HUES6 (cell line): Measurements from ENCODE around the gene COG8.

Experiments
- H3K27ac ChIP-seq: 2 replicates; pipeline ENCODE4 v1.7.0; 2013; ENCODE audit warnings: low read depth, mild to moderate bottlenecking, low read length, inconsistent platforms
- H3K27me3 ChIP-seq: 2 replicates; pipeline ENCODE4 v1.6.1; 2013; ENCODE audit warnings: low read length; ENCODE audit not compliant: control insufficient read depth, insufficient read depth
- H3K36me3 ChIP-seq: 2 replicates; pipeline ENCODE4 v1.6.1; 2013; ENCODE audit warnings: low read length; ENCODE audit not compliant: control insufficient read depth, insufficient read depth
- H3K4me1 ChIP-seq: 2 replicates; pipeline ENCODE4 v1.6.1; 2013; ENCODE audit warnings: low read length; ENCODE audit not compliant: control insufficient read depth, insufficient read depth
- H3K4me3 ChIP-seq: 2 replicates; pipeline ENCODE4 v1.5.1; 2013; ENCODE audit warnings: low read depth, low read length
- H3K9ac ChIP-seq: one replicate; pipeline ENCODE4 v1.6.1; 2013; ENCODE audit warnings: mild to moderate bottlenecking, low read length
- H3K9me3 ChIP-seq: 2 replicates; pipeline ENCODE4 v1.6.1; 2013; ENCODE audit warnings: low read depth, low read length; ENCODE audit not compliant: control insufficient read depth, insufficient read depth

COG8 gene

GRCh38 chr16:69345923-69346322, 6.6 kb upstream of the COG8 start:
- no peaks in the 10 kb centered on the region for H3K4me1 ChIP-seq
- H3K36me3 ChIP-seq = peaks cover 39% of the 10 kb centered on the region
- H3K27me3 ChIP-seq = no peaks in the 10 kb centered on the region
- H3K4me3 ChIP-seq = no peak overlapping the region
- H3K27ac ChIP-seq = no peak overlapping the region
- no peaks in the 10 kb centered on the region for H3K9me3 ChIP-seq
- H3K9ac ChIP-seq = no peak overlapping the region

GRCh38 chr16:69344171-69344570, 4.8 kb upstream of the COG8 start:
- H3K27me3 ChIP-seq = no peaks in the 10 kb centered on the region
- H3K9ac ChIP-seq = no peak overlapping the region
- no peak overlapping the region for H3K4me3 ChIP-seq
- peaks cover 41% of the 10 kb centered on the region for H3K36me3 ChIP-seq
- no peak overlapping the region for H3K27ac ChIP-seq
- H3K4me1 ChIP-seq = no peaks in the 10 kb centered on the region
- no peaks in the 10 kb centered on the region for H3K9me3 ChIP-seq

- peak overlapping the region; percentile 97 for H3K9ac ChIP-seq
- H3K4me3 ChIP-seq = peak overlapping the region; percentile 85
- H3K36me3 ChIP-seq = peaks cover 56% of the 10 kb centered on the region
- peaks cover 6% of the 10 kb centered on the region; the same call in 1 of the 2 replicates for H3K4me1 ChIP-seq
- H3K27me3 ChIP-seq = no peaks in the 10 kb centered on the region
- H3K27ac ChIP-seq = peak overlapping the region; percentile 56
- H3K9me3 ChIP-seq = no peaks in the 10 kb centered on the region
Observed at GRCh38 chr16:69340095-69340644, 806 bp upstream of the COG8 start.

GRCh38 chr16:69338557-69339288, 641 bp downstream of the COG8 start:
- H3K9ac ChIP-seq = peak overlapping the region; percentile 95
- H3K27me3 ChIP-seq = no peaks in the 10 kb centered on the region
- H3K9me3 ChIP-seq = no peaks in the 10 kb centered on the region
- peak overlapping the region; percentile 81 for H3K27ac ChIP-seq
- H3K36me3 ChIP-seq = peaks cover 65% of the 10 kb centered on the region
- H3K4me3 ChIP-seq = peak overlapping the region; percentile 85
- H3K4me1 ChIP-seq = peaks cover 6% of the 10 kb centered on the region; the same call in 1 of the 2 replicates

- H3K4me1 ChIP-seq = peaks cover 10% of the 10 kb centered on the region
Observed at GRCh38 chr16:69334696-69335095, 4.7 kb downstream of the COG8 start.

GRCh38 chr16:69330286-69331109, 8.9 kb downstream of the COG8 start, which contains the start of gene PDF:
PDF (minus strand) TSS chr16:69330588; CDS start chr16:69330570, 18 bp downstream.
- Histone ChIP-seq H3K27me3 (no peaks in the 10 kb centered on the region), H3K36me3 (peaks cover 73% of the 10 kb centered on the region), H3K27ac (peak within 1 kb of the TSS; percentile 93), H3K9ac (peak within 1 kb of the TSS; percentile 97), H3K9me3 (no peaks in the 10 kb centered on the region), H3K4me1 (peaks cover 17% of the 10 kb centered on the region), H3K4me3 (peak within 1 kb of the TSS; percentile 92)

More at GRCh38 chr16:69334696-69335095, 4.7 kb downstream of the COG8 start:
- H3K27me3 ChIP-seq = no peaks in the 10 kb centered on the region
- H3K9me3 ChIP-seq = no peaks in the 10 kb centered on the region
- H3K9ac ChIP-seq = no peak overlapping the region
- H3K27ac ChIP-seq = no peak overlapping the region
- peaks cover 52% of the 10 kb centered on the region for H3K36me3 ChIP-seq
- no peak overlapping the region for H3K4me3 ChIP-seq

- Histone ChIP-seq H3K27ac (peak overlapping the region; percentile 93), H3K4me3 (peak overlapping the region; percentile 92), H3K9me3 (no peaks in the 10 kb centered on the region), H3K4me1 (peaks cover 17% of the 10 kb centered on the region), H3K9ac (peak overlapping the region; percentile 97), H3K36me3 (peaks cover 70% of the 10 kb centered on the region), H3K27me3 (no peaks in the 10 kb centered on the region)
Observed at GRCh38 chr16:69329369-69330285, 9.7 kb downstream of the COG8 start.

- H3K9me3 ChIP-seq = no peaks in the 10 kb centered on the region
- peaks cover 70% of the 10 kb centered on the region for H3K36me3 ChIP-seq
- H3K9ac ChIP-seq = peak overlapping the region; percentile 97
- H3K27me3 ChIP-seq = no peaks in the 10 kb centered on the region
- H3K4me3 ChIP-seq = peak overlapping the region; percentile 92
- peaks cover 17% of the 10 kb centered on the region for H3K4me1 ChIP-seq
- H3K27ac ChIP-seq = no peak overlapping the region
Observed at GRCh38 chr16:69328854-69329316, 10.5 kb downstream of the COG8 start.

- no peak overlapping the region for H3K9ac ChIP-seq
- peaks cover 17% of the 10 kb centered on the region for H3K4me1 ChIP-seq
- no peaks in the 10 kb centered on the region for H3K9me3 ChIP-seq
- no peaks in the 10 kb centered on the region for H3K27me3 ChIP-seq
- no peak overlapping the region for H3K27ac ChIP-seq
- H3K36me3 ChIP-seq = peaks cover 71% of the 10 kb centered on the region
- H3K4me3 ChIP-seq = no peak overlapping the region; the same call in 1 of the 2 replicates
Observed at GRCh38 chr16:69327585-69328310, 11.6 kb downstream of the COG8 start.
